Activated naive CD4-positive, alpha-beta T cell treated with Interleukin-2 at 50 U/mL for 16 hours (primary cell): ENCODE measurements around the gene KRT34.

Experiments used
- DNase-seq: peaks from one replicate; pipeline ENCODE4 v3.0.0-alpha.2; 2020

Gene KRT34

DNA sequence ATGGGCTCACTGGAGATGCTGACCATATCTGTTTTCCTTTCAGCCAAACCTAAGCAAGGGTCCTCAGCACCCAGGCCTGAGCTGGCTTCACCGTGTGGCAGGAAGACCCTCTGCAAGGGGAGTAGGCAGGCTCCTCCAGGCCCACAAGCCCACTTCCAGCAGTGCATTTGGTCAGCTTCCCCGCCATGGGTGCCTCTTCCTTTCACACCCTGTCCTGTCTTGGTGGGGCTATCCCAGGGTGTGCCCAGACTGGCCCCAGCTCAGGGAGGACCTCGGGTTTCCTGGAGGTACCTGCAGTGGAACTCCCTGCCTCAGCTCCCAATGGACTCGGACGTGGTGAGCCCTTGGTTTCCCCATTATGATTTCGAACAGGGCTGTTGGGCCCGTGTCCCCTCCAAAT is 53.9 kb downstream of the KRT34 start:
- no peak for DNase-seq
